ENCODE results near the gene DHX29.

GRCh38 chr5:55236800-55237199, 70.7 kb downstream of the DHX29 start:
- no peak for TF ChIP-seq POLR2AphosphoS5 (IDR thresholded peaks at IDR 0.05; ENCODE audit: low read depth, low read length)
- TF ChIP-seq POLR2A (IDR thresholded peaks at IDR 0.05; ENCODE audit: low read depth, low read length) = no peak
